HEK293 (cell line): ENCODE measurements around the gene TAMALIN.

ENCODE experiments used
- CTCF ChIA-PET: fragments of 350-600 bp; formaldehyde crosslinking; extraction: SDS; loops from one replicate; lab custom pipeline; 2021; ENCODE audit warnings: antibody characterized with exemption; lab: Yijun Ruan, JAX
- POLR2A ChIA-PET: fragments of 300-600 bp; formaldehyde crosslinking; extraction: SDS; loops from one replicate; lab custom pipeline; 2020; ENCODE audit warnings: antibody characterized with exemption, inconsistent platforms; lab: Yijun Ruan, JAX
- H3K27ac ChIP-seq: fragments of 200-500 bp; sonication (Bioruptor generic); 2 replicates; pipeline ENCODE4 v1.5.1; 2014; ENCODE audit warnings: low read depth, low read length, control low read depth, inconsistent platforms; ENCODE audit errors: extremely low read depth
- H3K36me3 ChIP-seq, 2 experiments: fragments of 200-500 bp in 1 of 2; sonication (Bioruptor generic) in 1 of 2; 1 replicate in 1 of 2; 2 replicates in 1 of 2; pipeline ENCODE4 v1.5.1; 2014 to 2017; ENCODE audit warnings: inconsistent platforms in 2 of 2, low read length in 2 of 2; ENCODE audit not compliant: control insufficient read depth in 2 of 2, insufficient read depth in 1 of 2
- H3K4me1 ChIP-seq: fragments of 200-500 bp; sonication (Bioruptor generic); 2 replicates; pipeline ENCODE4 v1.5.1; 2014; ENCODE audit warnings: mild to moderate bottlenecking, low read length, inconsistent platforms; ENCODE audit not compliant: control insufficient read depth, insufficient read depth
- H3K4me3 ChIP-seq: 2 replicates; pipeline ENCODE4 v1.5.1; 2011; ENCODE audit warnings: low read depth, mild to moderate bottlenecking, control low read depth, low read length, moderate library complexity
- H3K9me3 ChIP-seq: fragments of 200-500 bp; sonication (Bioruptor generic); 2 replicates; pipeline ENCODE4 v1.5.1; 2014; ENCODE audit warnings: low read depth, low read length, inconsistent platforms; ENCODE audit not compliant: control insufficient read depth, insufficient read depth
- EGR2 ChIP-seq: fragments of 450-650 bp; formaldehyde crosslinking; IDR thresholded peaks from 2 replicates; pipeline ENCODE4 v1.5.1; 2016; ENCODE audit warnings: low read depth, missing biosample characterization, missing genetic modification characterization
- FEZF1 ChIP-seq: fragments of 450-650 bp; formaldehyde crosslinking; IDR thresholded peaks from 2 replicates; pipeline ENCODE4 v1.5.1; 2016; ENCODE audit warnings: missing biosample characterization, missing genetic modification characterization
- GLIS2 ChIP-seq: fragments of 450-650 bp; formaldehyde crosslinking; IDR thresholded peaks from 2 replicates; pipeline ENCODE4 v1.5.1; 2016; ENCODE audit warnings: missing biosample characterization, missing genetic modification characterization
- IKZF3 ChIP-seq: fragments of 450-650 bp; IDR thresholded peaks from 2 replicates; pipeline ENCODE4 v1.5.0; 2018; ENCODE audit warnings: missing biosample characterization, mild to moderate bottlenecking, missing genetic modification characterization, moderate library complexity
- KLF16 ChIP-seq: fragments of 450-650 bp; formaldehyde crosslinking; IDR thresholded peaks from 2 replicates; pipeline ENCODE4 v1.5.1; 2017; ENCODE audit warnings: missing biosample characterization, missing genetic modification characterization
- OSR2 ChIP-seq: fragments of 450-650 bp; formaldehyde crosslinking; IDR thresholded peaks from 2 replicates; pipeline ENCODE4 v1.5.1; 2016; ENCODE audit warnings: missing biosample characterization, missing genetic modification characterization
- SALL2 ChIP-seq: fragments of 450-650 bp; formaldehyde crosslinking; IDR thresholded peaks from 2 replicates; pipeline ENCODE4 v1.5.0; 2017; ENCODE audit warnings: missing biosample characterization, mild to moderate bottlenecking, missing genetic modification characterization, borderline replicate concordance
- SCRT2 ChIP-seq: fragments of 450-650 bp; formaldehyde crosslinking; IDR thresholded peaks from 2 replicates; pipeline ENCODE4 v1.5.1; 2016; ENCODE audit warnings: missing biosample characterization, missing genetic modification characterization
- ZFHX2 ChIP-seq: fragments of 450-650 bp; formaldehyde crosslinking; conservative IDR thresholded peaks from 2 replicates; pipeline ENCODE4 v1.5.1; 2016; ENCODE audit warnings: missing biosample characterization, missing genetic modification characterization
- ZNF341 ChIP-seq: fragments of 450-650 bp; formaldehyde crosslinking; IDR thresholded peaks from 2 replicates; pipeline ENCODE4; 2016; ENCODE audit warnings: low read depth, missing biosample characterization, missing genetic modification characterization
- ZNF404 ChIP-seq: fragments of 450-650 bp; formaldehyde crosslinking; IDR thresholded peaks from 2 replicates; pipeline ENCODE4 v1.5.1; 2017; ENCODE audit warnings: missing biosample characterization, missing genetic modification characterization
- ZNF518A ChIP-seq: fragments of 450-650 bp; formaldehyde crosslinking; conservative IDR thresholded peaks from 2 replicates; pipeline ENCODE4 v1.5.1; 2016; ENCODE audit warnings: low read depth, missing biosample characterization, missing genetic modification characterization
- ZNF610 ChIP-seq: fragments of 450-650 bp; formaldehyde crosslinking; IDR thresholded peaks from 2 replicates; pipeline ENCODE4 v1.5.1; 2016; ENCODE audit warnings: missing biosample characterization, missing genetic modification characterization, borderline replicate concordance
- ZSCAN30 ChIP-seq: fragments of 450-650 bp; IDR thresholded peaks from 2 replicates; pipeline ENCODE4 v1.5.1; 2018; ENCODE audit warnings: missing biosample characterization, mild to moderate bottlenecking, missing genetic modification characterization, moderate library complexity
- ZXDB ChIP-seq: fragments of 450-650 bp; formaldehyde crosslinking; IDR thresholded peaks from 2 replicates; pipeline ENCODE4 v1.5.1; 2016; ENCODE audit warnings: missing biosample characterization, missing genetic modification characterization
- TF ChIP-seq, protein P1 (sequence below): fragments of 450-650 bp; formaldehyde crosslinking; IDR thresholded peaks from 2 replicates; pipeline ENCODE4 v1.5.1; 2017; ENCODE audit warnings: missing biosample characterization, missing genetic modification characterization
- TF ChIP-seq, protein P2 (sequence below): fragments of 450-650 bp; formaldehyde crosslinking; IDR thresholded peaks from 2 replicates; pipeline ENCODE4 v1.5.1; 2016; ENCODE audit warnings: missing biosample characterization, missing genetic modification characterization

The TAMALIN gene

DNA sequence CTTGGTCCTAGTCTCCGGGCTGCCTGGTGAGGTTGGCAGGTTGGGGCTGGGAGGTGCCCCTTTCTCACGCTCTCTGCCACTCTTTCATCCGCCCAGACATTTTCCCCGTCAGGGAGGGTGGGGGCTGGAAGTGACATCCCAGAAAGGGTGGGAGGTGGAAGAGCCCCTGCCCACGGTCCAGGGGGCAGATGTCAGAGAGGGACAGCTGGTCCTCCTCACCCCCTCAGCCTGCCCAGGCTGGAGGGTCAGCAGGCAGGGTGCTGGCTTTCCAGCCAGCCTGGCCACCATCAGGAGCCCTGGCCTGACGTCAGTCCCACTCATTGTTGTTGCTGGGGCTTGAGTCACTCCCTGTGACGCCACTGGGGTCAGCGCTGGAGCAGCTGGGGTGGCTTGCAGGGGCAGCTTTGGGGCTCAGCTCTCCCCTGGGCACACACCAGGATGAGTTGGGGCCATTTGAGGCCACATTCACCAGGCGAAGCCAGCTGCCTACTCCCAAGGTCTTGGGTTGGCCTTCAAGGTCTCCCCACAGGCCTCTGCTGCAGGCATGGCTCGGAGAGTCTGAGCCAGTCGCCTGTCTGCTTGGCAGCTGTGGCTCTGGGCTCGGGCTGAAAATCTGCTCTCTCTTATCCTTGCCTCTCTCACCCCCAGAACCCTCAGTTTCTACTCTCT lies 57.4 kb downstream of the TAMALIN start:
- Histone ChIP-seq H3K9me3 (no peaks in the 10 kb centered on the region), H3K27ac (no peak overlapping the region), H3K36me3 (peaks cover 0 to 4% of the 10 kb centered on the region in 2 experiments; a peak in 1 of 3 replicates), H3K4me1 (no peaks in the 10 kb centered on the region), H3K4me3 (no peak overlapping the region)
- ChIA-PET CTCF (interaction anchor here (0.6 to 34.8 kb wide), 2 partner anchors 37 to 1438 kb away, joined by 3 to 794 read pairs; no protein-coding TSS in a partner anchor), POLR2A (no interaction called here)
- TF ChIP-seq EGR2 (peak; percentile 54), ZXDB (no peak), IKZF3 (tag by site-specific recombination) (no peak), ZFHX2 (tag by site-specific recombination) (peak; percentile 53), SALL2 (tag by site-specific recombination) (no peak), SCRT2 (tag by site-specific recombination) (no peak), ZNF404 (tag by site-specific recombination) (no peak), ZNF341 (tag by site-specific recombination) (peak; percentile 39; the same call in 1 of the 2 replicates), KLF16 (tag by site-specific recombination) (no peak), ZNF610 (no peak), FEZF1 (tag by site-specific recombination) (no peak), GLIS2 (0 out of 2 replicates have a peak, but pooled peaks have one; percentile 11), ZNF518A (no peak), ZSCAN30 (tag by site-specific recombination) (no peak), OSR2 (tag by site-specific recombination) (no peak)
- TF ChIP-seq, protein P1, sequence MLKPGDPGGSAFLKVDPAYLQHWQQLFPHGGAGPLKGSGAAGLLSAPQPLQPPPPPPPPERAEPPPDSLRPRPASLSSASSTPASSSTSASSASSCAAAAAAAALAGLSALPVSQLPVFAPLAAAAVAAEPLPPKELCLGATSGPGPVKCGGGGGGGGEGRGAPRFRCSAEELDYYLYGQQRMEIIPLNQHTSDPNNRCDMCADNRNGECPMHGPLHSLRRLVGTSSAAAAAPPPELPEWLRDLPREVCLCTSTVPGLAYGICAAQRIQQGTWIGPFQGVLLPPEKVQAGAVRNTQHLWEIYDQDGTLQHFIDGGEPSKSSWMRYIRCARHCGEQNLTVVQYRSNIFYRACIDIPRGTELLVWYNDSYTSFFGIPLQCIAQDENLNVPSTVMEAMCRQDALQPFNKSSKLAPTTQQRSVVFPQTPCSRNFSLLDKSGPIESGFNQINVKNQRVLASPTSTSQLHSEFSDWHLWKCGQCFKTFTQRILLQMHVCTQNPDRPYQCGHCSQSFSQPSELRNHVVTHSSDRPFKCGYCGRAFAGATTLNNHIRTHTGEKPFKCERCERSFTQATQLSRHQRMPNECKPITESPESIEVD (tag by site-specific recombination), result no peak
- TF ChIP-seq, protein P2, sequence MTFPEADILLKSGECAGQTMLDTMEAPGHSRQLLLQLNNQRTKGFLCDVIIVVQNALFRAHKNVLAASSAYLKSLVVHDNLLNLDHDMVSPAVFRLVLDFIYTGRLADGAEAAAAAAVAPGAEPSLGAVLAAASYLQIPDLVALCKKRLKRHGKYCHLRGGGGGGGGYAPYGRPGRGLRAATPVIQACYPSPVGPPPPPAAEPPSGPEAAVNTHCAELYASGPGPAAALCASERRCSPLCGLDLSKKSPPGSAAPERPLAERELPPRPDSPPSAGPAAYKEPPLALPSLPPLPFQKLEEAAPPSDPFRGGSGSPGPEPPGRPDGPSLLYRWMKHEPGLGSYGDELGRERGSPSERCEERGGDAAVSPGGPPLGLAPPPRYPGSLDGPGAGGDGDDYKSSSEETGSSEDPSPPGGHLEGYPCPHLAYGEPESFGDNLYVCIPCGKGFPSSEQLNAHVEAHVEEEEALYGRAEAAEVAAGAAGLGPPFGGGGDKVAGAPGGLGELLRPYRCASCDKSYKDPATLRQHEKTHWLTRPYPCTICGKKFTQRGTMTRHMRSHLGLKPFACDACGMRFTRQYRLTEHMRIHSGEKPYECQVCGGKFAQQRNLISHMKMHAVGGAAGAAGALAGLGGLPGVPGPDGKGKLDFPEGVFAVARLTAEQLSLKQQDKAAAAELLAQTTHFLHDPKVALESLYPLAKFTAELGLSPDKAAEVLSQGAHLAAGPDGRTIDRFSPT (tag by site-specific recombination), result 0 out of 2 replicates have a peak, but pooled peaks have one; percentile 34
